Measurements from ENCODE around the gene TMEM184B. TPM values are rescaled to one million over a fixed set of nuclear protein-coding genes. Genes with fewer than 3 reads are reported as not detected.

The TMEM184B gene
- total RNA-seq, 1 donor from 2014 or later, result 60.3 TPM

GRCh38 chr22:38232196-38232595 lies 40.6 kb downstream of the TMEM184B start:
- H3K4me1 Mint-ChIP-seq, result peaks cover 11% of the 10 kb centered on the region
- H3K4me3 Mint-ChIP-seq, result no peak overlapping the region
- H3K27ac Mint-ChIP-seq (ENCODE audit: unreplicated experiment), result no peak overlapping the region
- DNase-seq (ENCODE audit: low read depth, low spot score), result no peak
- H3K36me3 Mint-ChIP-seq (ENCODE audit: low read depth), result peaks cover 13% of the 10 kb centered on the region
- H3K27me3 Mint-ChIP-seq (ENCODE audit: low read depth), result no peaks in the 10 kb centered on the region
- no peaks in the 10 kb centered on the region for H3K9me3 Mint-ChIP-seq
- no peak for TF ChIP-seq CTCF (conservative IDR thresholded peaks at IDR 0.05)

- H3K9me3 Mint-ChIP-seq, result no peaks in the 10 kb centered on the region
- no peaks in the 10 kb centered on the region for H3K27me3 Mint-ChIP-seq (ENCODE audit: low read depth)
- peaks cover 11% of the 10 kb centered on the region for H3K4me1 Mint-ChIP-seq
- DNase-seq (ENCODE audit: low read depth, low spot score), result no peak
- TF ChIP-seq CTCF (conservative IDR thresholded peaks at IDR 0.05), result no peak
- H3K36me3 Mint-ChIP-seq (ENCODE audit: low read depth), result peaks cover 13% of the 10 kb centered on the region
- no peak overlapping the region for H3K4me3 Mint-ChIP-seq
- no peak overlapping the region for H3K27ac Mint-ChIP-seq (ENCODE audit: unreplicated experiment)
Observed at GRCh38 chr22:38230916-38231315, 41.9 kb downstream of the TMEM184B start.

- H3K9me3 Mint-ChIP-seq, result no peaks in the 10 kb centered on the region
- peaks cover 16% of the 10 kb centered on the region for H3K36me3 Mint-ChIP-seq (ENCODE audit: low read depth)
- H3K4me1 Mint-ChIP-seq, result peaks cover 7% of the 10 kb centered on the region
- H3K27me3 Mint-ChIP-seq (ENCODE audit: low read depth), result no peaks in the 10 kb centered on the region
- H3K4me3 Mint-ChIP-seq, result no peak overlapping the region
- no peak overlapping the region for H3K27ac Mint-ChIP-seq (ENCODE audit: unreplicated experiment)
- DNase-seq (ENCODE audit: low read depth, low spot score), result no peak
- peak; percentile 53 for TF ChIP-seq CTCF (conservative IDR thresholded peaks at IDR 0.05)
Observed at GRCh38 chr22:38230108-38230825, 42.5 kb downstream of the TMEM184B start.

- Mint-ChIP-seq H3K9me3 (no peaks in the 10 kb centered on the region), H3K4me1 (peaks cover 7% of the 10 kb centered on the region), H3K27ac (ENCODE audit: unreplicated experiment) (peak overlapping the region; percentile 58), H3K36me3 (ENCODE audit: low read depth) (peaks cover 10% of the 10 kb centered on the region), H3K27me3 (ENCODE audit: low read depth) (no peaks in the 10 kb centered on the region), H3K4me3 (peak overlapping the region; percentile 47)
- no peak for TF ChIP-seq CTCF (conservative IDR thresholded peaks at IDR 0.05)
- DNase-seq (ENCODE audit: low read depth, low spot score), result no peak
Observed at GRCh38 chr22:38228873-38229740, 43.7 kb downstream of the TMEM184B start.

GRCh38 chr22:38228326-38228872 lies 44.4 kb downstream of the TMEM184B start:
- Mint-ChIP-seq H3K4me3 (peak overlapping the region; percentile 47), H3K27me3 (ENCODE audit: low read depth) (no peaks in the 10 kb centered on the region), H3K36me3 (ENCODE audit: low read depth) (peaks cover 10% of the 10 kb centered on the region), H3K9me3 (no peaks in the 10 kb centered on the region), H3K4me1 (peaks cover 7% of the 10 kb centered on the region), H3K27ac (ENCODE audit: unreplicated experiment) (peak overlapping the region; percentile 58)
- no peak for TF ChIP-seq CTCF (conservative IDR thresholded peaks at IDR 0.05)
- DNase-seq (ENCODE audit: low read depth, low spot score), result no peak

All from neural crest cell (in vitro differentiated cells).